Putamen (tissue), 1 donor: ENCODE data around the gene TMPRSS13.
A peak's percentile ranks its signal among the peaks of the same experiment; 100 is the strongest.
"Not testable (repeated sequence)": the region's sequence is repeated elsewhere in the genome, so short reads cannot be mapped to it uniquely, and the experiment has no call there.

Source experiments
- DNase-seq: peaks from one replicate; pipeline ENCODE4 v3.0.0-alpha.2; 2016; ENCODE audit warnings: low spot score

The TMPRSS13 gene

DNA sequence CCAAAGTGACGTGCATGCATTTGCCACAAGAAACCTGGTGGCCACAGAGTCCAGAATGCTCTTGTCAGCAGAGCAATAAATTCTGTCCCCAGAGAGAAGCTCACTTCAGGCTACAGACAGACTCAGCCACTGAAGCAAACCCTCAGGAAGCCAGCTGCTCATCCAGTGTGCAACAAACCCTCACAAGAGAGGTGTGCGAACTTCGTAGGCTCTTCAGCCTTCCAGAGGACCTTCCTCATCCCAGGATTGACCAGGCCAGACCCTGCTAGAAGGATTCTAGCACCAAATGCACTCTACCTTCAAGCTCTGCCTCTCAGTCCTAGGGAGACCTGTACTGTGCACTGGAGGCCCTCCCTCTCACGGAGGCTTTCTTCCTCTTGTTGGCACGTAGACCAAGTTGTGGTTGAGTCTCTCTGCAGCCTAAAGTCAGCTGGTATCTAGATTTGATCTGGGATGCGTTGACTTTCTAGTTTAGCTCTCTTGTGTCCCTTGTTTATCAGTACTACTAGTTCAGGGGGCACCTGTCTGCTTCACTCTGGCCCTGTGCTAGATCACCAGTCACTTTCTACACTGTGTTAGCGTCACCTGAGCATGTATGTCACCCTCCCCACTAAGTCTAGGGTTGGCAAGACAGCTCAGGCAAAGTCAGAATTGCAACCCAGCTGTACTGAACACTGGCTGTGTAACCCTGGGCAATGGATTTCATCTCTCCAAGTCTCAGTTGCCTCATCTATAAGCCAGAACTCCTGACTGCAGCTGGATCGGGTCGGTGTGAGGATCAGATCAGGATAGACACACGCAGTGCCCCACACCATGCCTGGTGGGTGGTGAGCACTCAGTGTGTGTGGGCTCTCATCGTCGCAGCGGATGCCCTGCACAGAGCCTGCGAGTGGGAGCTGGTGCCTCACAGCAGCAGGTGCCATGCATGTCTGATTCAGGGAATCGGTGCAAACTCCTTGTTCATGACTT, 22.1 kb upstream of the TMPRSS13 start:
- no peak for DNase-seq

GRCh38 chr11:117950301-117950700, 21.1 kb upstream of the TMPRSS13 start:
- no peak for DNase-seq

DNA sequence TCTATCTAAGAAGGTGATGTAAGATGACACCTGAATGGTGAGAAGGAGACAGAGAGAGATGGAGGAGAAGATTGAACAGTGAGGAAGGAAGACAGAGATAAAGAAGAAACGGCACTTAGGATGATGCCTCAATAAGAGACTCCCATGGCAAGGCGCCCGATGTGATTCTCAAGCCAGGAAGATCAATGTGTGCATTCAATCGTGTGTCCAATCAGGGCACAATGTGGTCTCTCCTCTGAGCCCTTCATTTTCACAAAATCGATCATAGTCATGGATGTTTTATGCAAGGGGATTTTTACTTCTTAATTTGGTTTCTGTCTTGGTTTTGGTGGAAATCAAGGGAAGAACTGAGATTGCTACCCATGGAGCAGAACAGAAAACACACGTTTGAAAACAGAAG, 19.9 kb upstream of the TMPRSS13 start:
- DNase-seq, result no peak

GRCh38 chr11:117948466-117948865, 19.3 kb upstream of the TMPRSS13 start:
- not testable (repeated sequence) for DNase-seq

GRCh38 chr11:117947751-117948150, 18.5 kb upstream of the TMPRSS13 start:
- not testable (repeated sequence) for DNase-seq

DNA sequence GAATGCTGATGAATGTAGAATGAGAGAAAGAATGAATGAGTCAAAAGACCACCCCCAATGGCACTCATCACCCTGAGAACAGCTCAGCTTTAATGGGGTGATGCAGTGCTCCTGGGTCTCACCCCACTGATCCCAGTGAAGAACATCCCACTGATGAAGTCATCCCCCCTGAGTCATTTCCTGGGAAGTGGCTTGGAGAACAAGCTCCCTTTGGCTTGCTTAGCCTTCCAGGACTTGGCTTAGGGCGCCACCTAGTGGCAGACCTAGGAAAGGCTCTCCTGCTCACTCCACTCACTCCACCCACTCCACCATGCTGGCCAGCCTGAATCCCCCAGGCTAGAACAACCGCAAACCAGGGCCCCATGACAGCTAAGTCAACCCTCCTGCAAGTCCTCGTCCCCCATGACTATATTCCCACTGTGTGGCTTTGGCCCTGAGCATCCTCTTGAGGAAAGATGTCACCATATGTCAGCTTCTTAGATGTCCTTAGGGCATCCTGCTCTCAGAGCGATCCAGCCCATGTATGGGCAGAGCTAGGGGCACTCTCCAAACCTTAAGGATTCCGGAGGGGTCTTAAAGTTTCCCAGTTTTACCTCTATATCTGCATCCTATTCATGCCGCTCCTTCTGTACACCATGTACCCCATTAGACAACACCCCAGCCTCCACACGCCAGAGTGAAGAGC, 17.8 kb upstream of the TMPRSS13 start:
- DNase-seq, result peak; percentile 78

- no peak for DNase-seq
These were observed 17.1 kb upstream of the TMPRSS13 start for GRCh38 chr11:117946156-117946841.

GRCh38 chr11:117945047-117945810, 16.0 kb upstream of the TMPRSS13 start:
- no peak for DNase-seq

GRCh38 chr11:117944554-117944953, 15.4 kb upstream of the TMPRSS13 start:
- DNase-seq, result no peak

- DNase-seq, result no peak
These were observed 12.9 kb upstream of the TMPRSS13 start for GRCh38 chr11:117941976-117942654.

DNA sequence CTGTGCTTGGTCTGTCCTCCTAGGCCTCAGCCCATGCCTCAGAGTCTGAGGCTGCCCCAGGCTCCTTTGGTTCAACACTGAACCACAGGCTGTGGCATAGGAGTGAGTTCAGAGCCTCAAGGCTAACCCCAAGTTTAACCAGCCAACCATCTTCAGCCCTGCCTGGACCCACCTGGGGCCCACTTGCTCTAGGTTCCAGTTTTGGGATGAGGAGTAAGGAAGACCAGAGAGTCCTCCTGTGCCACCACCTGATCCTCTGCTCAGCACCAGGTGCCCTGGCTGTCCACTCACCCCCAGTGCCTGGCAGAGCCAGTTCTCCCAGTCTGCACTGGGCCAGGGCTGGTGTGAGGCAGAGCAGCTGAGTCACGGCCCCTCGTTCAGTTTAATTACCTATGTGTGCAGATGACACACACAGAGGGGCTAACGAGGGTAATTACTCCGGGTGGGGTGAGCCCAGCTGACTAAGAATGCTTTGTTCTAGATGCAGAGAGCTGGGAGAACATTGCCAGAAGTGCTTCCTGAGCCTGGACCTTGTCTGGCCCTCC, 12.0 kb upstream of the TMPRSS13 start:
- DNase-seq, result no peak

DNA sequence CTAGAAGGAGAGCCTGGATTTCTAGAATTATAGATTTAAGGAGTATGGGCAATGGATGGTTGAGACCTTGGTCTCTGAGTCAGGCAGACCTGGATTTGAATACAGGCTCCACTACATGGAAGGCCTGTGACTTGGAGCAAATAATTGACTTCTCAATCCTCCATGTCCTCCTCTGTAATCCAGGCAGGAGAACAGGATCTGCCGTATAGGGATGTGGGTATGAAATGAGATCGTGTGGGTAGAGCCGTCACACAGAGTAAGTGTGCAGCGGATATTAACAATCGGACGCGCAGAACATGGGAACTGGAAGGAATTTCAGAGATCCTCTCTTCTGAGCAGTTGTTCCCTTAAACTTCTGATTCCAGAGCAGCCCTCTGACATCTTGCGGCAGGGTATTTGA, 11.5 kb upstream of the TMPRSS13 start:
- no peak for DNase-seq

DNA sequence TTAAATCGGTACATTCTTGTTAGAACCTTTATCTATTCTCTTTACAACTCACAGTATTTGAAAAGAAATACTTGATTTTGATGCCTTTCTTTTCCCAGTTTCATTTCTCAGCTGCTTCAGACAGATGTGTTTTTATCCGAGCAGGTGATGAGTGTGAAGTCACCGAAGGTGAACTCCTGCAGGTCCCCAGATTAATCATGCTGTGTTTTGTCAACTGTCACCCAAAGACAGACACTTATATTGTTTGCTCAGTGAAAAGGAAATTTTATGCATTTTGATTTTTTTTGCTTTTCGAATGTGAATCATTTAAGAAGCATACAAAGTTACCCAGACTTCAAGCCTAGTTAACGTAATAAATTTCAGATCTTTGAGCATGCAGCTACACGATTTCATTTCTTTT, 7.8 kb upstream of the TMPRSS13 start:
- DNase-seq, result no peak

GRCh38 chr11:117934526-117935307, 5.5 kb upstream of the TMPRSS13 start:
- no peak for DNase-seq

GRCh38 chr11:117933930-117934329, 4.7 kb upstream of the TMPRSS13 start:
- no peak for DNase-seq

- no peak for DNase-seq
These were observed 4.3 kb upstream of the TMPRSS13 start for GRCh38 chr11:117933475-117933874.

GRCh38 chr11:117932947-117933346, 3.7 kb upstream of the TMPRSS13 start:
- DNase-seq, result no peak

- no peak for DNase-seq
These were observed 3.2 kb upstream of the TMPRSS13 start for GRCh38 chr11:117932426-117932825.

GRCh38 chr11:117931971-117932370, 2.8 kb upstream of the TMPRSS13 start:
- no peak for DNase-seq

DNA sequence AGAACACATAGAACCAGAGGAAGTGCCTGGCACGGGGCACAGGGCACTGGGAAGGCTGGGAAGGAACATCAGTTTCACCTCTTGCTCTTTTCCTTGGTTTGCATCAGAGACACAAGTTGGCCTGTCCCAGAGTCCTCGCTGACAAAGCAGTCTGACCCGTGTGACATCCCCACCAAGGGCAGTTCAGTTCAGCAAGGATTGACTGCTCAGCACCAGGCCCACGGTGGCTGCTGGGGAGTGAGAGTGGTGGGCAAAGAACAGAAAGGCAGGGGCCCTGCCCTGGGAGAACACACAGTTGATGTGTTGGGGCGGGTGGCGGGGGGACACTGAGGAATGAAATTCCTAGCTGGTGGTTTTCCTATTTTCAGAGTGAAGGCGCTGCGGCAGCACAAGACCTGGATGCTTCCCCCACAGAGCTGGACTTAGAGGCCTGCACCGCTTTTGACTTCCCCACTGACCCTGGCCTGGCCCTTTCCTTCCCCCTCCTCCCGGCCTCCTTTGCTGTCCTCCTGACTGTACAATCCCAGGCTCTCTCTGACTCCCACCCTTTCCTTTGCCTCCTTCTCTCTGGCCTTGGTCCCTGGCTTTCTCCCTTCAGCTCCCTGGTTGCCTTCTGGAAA, 2.2 kb upstream of the TMPRSS13 start:
- no peak for DNase-seq
